Stomach smooth muscle (tissue), 2 donors: ENCODE data around the gene FCN1.

ENCODE experiments used
- H3K27ac ChIP-seq: one replicate; pipeline ENCODE4 v1.7.0; 2013; ENCODE audit warnings: mild to moderate bottlenecking, low read length, inconsistent platforms
- H3K27me3 ChIP-seq, 2 donors: one replicate each; pipeline ENCODE4 v1.7.0; 2013; ENCODE audit warnings: low read length in 2 of 2; ENCODE audit not compliant: insufficient read depth in 2 of 2, control insufficient read depth in 1 of 2
- H3K36me3 ChIP-seq, 2 donors: one replicate each; pipeline ENCODE4 v1.7.0; 2013; ENCODE audit warnings: low read length in 2 of 2; ENCODE audit not compliant: control insufficient read depth in 2 of 2, insufficient read depth in 2 of 2
- H3K4me1 ChIP-seq: one replicate; pipeline ENCODE4 v1.7.0; 2013; ENCODE audit warnings: low read length; ENCODE audit not compliant: control insufficient read depth, insufficient read depth
- H3K4me3 ChIP-seq, 2 donors: one replicate each; pipeline ENCODE4 v1.7.0; 2013; ENCODE audit warnings: low read length in 2 of 2
- H3K9ac ChIP-seq, 2 donors: one replicate each; pipeline ENCODE4 v1.7.0; 2013; ENCODE audit warnings: low read length in 2 of 2, mild to moderate bottlenecking in 1 of 2
- H3K9me3 ChIP-seq, 2 donors: one replicate each; pipeline ENCODE4 v1.7.0; 2013; ENCODE audit warnings: low read length in 2 of 2; ENCODE audit not compliant: control insufficient read depth in 2 of 2
- donor health status: healthy.
- donor health status: Pancreatic carcinoma.

The FCN1 gene

GRCh38 chr9:134936346-134937163 is 18.8 kb upstream of the FCN1 start:
- no peak overlapping the region for H3K4me3 ChIP-seq
- H3K9me3 ChIP-seq: no peaks in the 10 kb centered on the region
- no peaks in the 10 kb centered on the region for H3K4me1 ChIP-seq
- peaks cover 19 to 31% of the 10 kb centered on the region in 2 donors for H3K27me3 ChIP-seq
- H3K27ac ChIP-seq: no peak overlapping the region
- H3K9ac ChIP-seq: no peak overlapping the region
- H3K36me3 ChIP-seq: no peaks in the 10 kb centered on the region

DNA sequence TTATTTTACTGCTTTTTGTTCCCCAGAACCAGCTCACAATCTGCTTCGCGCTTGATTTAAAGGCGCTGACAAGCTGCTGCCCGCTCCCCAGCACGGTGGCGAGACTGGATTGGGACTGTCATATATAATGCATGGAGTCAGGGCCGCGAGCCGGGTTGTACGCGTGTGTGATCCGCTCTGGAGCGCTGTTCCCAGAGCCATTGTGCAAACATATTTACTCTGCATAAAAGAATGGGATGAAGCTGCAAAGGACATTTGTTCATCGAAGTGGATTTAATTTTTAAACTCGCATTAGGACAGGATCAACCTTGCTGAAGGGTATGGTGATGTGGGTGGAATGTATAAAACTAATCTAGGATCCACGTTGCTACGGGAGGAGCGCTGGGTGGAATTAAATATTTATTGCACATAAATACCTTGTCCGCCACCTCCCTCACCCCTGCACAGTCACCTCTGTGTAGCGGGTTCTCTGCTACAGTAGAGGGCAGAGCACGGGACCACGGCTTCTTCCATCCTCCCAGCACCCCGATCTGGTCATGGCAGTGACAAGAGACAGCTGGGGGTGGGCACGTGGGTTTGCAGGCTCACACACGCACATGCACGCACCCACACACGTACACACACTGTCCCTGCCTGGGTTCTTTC is 18.1 kb upstream of the FCN1 start:
- H3K27me3 ChIP-seq: peaks cover 16 to 28% of the 10 kb centered on the region in 2 donors
- no peaks in the 10 kb centered on the region for H3K9me3 ChIP-seq
- no peaks in the 10 kb centered on the region for H3K36me3 ChIP-seq
- H3K9ac ChIP-seq: no peak overlapping the region
- H3K4me1 ChIP-seq: no peaks in the 10 kb centered on the region
- H3K4me3 ChIP-seq: no peak overlapping the region
- no peak overlapping the region for H3K27ac ChIP-seq

GRCh38 chr9:134935056-134935640 is 17.4 kb upstream of the FCN1 start:
- H3K27me3 ChIP-seq: peaks cover 12 to 21% of the 10 kb centered on the region in 2 donors
- H3K4me3 ChIP-seq: no peak overlapping the region
- H3K36me3 ChIP-seq: no peaks in the 10 kb centered on the region
- H3K9ac ChIP-seq: no peak overlapping the region
- no peaks in the 10 kb centered on the region for H3K4me1 ChIP-seq
- no peaks in the 10 kb centered on the region for H3K9me3 ChIP-seq
- no peak overlapping the region for H3K27ac ChIP-seq

GRCh38 chr9:134933076-134933659 is 15.5 kb upstream of the FCN1 start:
- H3K9me3 ChIP-seq: no peaks in the 10 kb centered on the region
- H3K4me1 ChIP-seq: peaks cover 4% of the 10 kb centered on the region
- H3K36me3 ChIP-seq: no peaks in the 10 kb centered on the region
- peaks cover 7 to 18% of the 10 kb centered on the region in 2 donors for H3K27me3 ChIP-seq
- no peak overlapping the region for H3K9ac ChIP-seq
- no peak overlapping the region for H3K4me3 ChIP-seq
- H3K27ac ChIP-seq: no peak overlapping the region

DNA sequence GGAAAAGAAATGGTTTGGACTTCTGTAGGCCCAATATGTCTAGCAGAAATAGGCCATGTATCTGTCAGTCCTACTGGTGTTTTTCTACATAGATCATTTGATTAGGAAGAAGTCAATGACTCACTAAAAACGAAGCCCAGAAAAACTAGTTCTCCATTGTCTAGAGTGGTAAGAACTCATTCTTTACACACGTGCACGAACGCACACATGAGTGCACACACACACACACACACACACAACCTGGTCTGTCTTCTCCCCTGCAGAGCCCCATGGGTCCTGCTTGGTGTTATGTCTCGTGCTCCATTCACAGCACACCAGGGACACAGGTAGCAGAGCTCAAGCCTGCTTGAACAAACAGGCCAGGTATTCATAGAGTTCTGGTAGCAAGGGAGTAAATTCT is 14.9 kb upstream of the FCN1 start:
- Histone ChIP-seq H3K4me1 (peaks cover 4% of the 10 kb centered on the region), H3K9ac (no peak overlapping the region), H3K36me3 (no peaks in the 10 kb centered on the region), H3K27ac (no peak overlapping the region), H3K4me3 (no peak overlapping the region), H3K27me3 (peaks cover 4 to 15% of the 10 kb centered on the region in 2 donors), H3K9me3 (no peaks in the 10 kb centered on the region)

GRCh38 chr9:134932171-134932570 is 14.5 kb upstream of the FCN1 start:
- Histone ChIP-seq H3K36me3 (no peaks in the 10 kb centered on the region), H3K9ac (no peak overlapping the region), H3K27me3 (peaks cover 4 to 13% of the 10 kb centered on the region in 2 donors), H3K4me1 (peaks cover 4% of the 10 kb centered on the region), H3K4me3 (no peak overlapping the region), H3K27ac (no peak overlapping the region), H3K9me3 (no peaks in the 10 kb centered on the region)

- Histone ChIP-seq H3K27ac (no peak overlapping the region), H3K4me1 (peaks cover 4% of the 10 kb centered on the region), H3K27me3 (peaks cover 0 to 9% of the 10 kb centered on the region in 2 donors), H3K4me3 (no peak overlapping the region), H3K9me3 (no peaks in the 10 kb centered on the region), H3K36me3 (no peaks in the 10 kb centered on the region), H3K9ac (no peak overlapping the region)
These were observed 12.7 kb upstream of the FCN1 start for GRCh38 chr9:134930398-134930797.

GRCh38 chr9:134929193-134930158 is 11.8 kb upstream of the FCN1 start:
- no peak overlapping the region for H3K27ac ChIP-seq
- peaks cover 0 to 9% of the 10 kb centered on the region in 2 donors for H3K27me3 ChIP-seq
- H3K9me3 ChIP-seq: no peaks in the 10 kb centered on the region
- H3K9ac ChIP-seq: no peak overlapping the region
- H3K4me3 ChIP-seq: no peak overlapping the region
- peaks cover 4% of the 10 kb centered on the region for H3K4me1 ChIP-seq
- H3K36me3 ChIP-seq: no peaks in the 10 kb centered on the region

DNA sequence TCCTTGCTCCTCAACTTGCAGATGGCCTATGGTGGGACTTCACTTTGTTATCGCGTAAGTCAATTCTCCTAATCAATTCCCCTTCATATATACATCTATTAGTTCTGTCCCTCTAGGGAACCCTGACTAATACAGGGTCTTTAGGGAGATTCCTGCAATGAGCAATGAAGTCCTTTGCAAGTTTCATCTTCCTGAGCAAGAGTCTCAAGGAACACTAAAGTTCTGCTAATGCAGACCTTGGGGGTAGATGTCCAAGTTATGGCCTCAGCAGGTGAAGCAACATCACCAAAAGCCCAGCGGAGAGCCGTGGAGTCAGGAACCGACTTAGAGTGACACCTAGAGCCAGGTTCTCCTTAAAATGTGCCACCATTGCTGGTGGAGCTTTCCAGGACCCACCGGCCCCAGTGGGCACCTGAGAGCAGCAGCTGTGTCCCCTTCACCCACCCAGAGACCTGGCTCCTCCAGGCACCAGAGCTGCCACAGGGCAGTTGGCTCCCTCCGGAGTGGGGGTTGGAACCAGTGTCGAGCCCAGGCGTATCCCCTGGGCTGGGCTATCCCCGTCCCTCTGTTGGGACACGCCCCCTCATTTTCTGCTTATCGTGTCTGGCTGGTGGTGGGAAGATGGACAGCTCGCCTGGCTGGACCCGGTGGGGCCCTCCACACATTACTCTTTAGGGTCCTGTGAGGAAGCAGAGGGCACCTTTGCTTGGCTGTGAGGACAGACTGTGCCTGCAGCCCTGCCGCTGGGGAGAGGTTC is 10.9 kb upstream of the FCN1 start:
- no peak overlapping the region for H3K4me3 ChIP-seq
- H3K36me3 ChIP-seq: no peaks in the 10 kb centered on the region
- H3K9ac ChIP-seq: no peak overlapping the region
- no peak overlapping the region for H3K27ac ChIP-seq
- H3K4me1 ChIP-seq: peaks cover 4% of the 10 kb centered on the region
- H3K27me3 ChIP-seq: peaks cover 0 to 7% of the 10 kb centered on the region in 2 donors
- H3K9me3 ChIP-seq: no peaks in the 10 kb centered on the region
